Measurements from ENCODE around the gene INPP5D. TPM values are rescaled to one million over a fixed set of nuclear protein-coding genes. Genes with fewer than 3 reads are reported as not detected.

INPP5D gene
- total RNA-seq, 4 donors from 2014 or later, result 8.0 to 12.5 (median 11.9) TPM

DNA sequence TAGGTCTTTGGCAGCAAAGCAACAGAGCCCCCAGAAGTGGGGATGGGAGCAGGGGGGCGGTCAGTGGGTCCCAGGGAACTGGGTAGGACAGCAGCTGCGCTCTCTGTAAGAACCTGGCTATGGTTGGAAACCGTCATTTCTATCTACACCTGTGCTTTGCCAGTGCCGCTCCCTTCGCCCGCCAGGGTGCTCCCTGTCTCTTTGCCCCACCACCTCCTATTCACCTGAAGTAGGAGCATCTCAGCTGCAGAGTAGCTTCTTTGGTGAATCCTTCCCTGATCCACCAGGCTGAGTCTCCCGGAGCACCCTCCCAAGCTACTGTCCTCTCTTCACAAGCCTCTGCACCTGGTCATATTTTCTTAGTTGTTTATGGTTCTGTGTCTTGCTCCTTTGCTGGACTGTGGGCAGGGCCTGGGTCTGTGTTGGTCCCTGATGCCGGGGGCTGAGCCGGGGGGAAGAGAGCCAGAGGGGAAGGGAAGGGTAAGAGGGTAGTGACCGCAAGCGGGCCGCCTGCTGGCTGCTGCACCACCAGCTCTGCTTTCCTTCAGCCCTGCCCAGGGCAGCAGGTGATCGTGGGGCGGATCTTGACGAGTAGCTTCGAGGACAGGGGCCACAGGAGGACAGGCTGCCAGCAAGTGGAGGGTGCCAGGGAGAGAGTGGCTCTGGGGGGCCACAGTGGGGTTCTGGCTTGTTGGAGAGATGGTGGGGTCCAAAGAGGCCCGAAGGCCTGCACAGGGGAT is 45.2 kb downstream of the INPP5D start:
- 93% methylated on average over 17 of the region's 17 CpGs for WGBS
- H3K36me3 ChIP-seq, result no peaks in the 10 kb centered on the region
- H3K4me1 ChIP-seq, result no peaks in the 10 kb centered on the region
- H3K27ac ChIP-seq (replicated peaks in 1 of 4), result no peak overlapping the region
- no peak for DNase-seq (ENCODE audit: extremely low spot score)
- no peak overlapping the region for H3K4me3 ChIP-seq
- TF ChIP-seq POLR2AphosphoS5 (IDR thresholded peaks at IDR 0.05) (no peak), EP300 (IDR thresholded peaks at IDR 0.05) (no peak), POLR2A (IDR thresholded peaks at IDR 0.05; ENCODE audit: low read depth) (no peak)
- TF ChIP-seq, protein P1, sequence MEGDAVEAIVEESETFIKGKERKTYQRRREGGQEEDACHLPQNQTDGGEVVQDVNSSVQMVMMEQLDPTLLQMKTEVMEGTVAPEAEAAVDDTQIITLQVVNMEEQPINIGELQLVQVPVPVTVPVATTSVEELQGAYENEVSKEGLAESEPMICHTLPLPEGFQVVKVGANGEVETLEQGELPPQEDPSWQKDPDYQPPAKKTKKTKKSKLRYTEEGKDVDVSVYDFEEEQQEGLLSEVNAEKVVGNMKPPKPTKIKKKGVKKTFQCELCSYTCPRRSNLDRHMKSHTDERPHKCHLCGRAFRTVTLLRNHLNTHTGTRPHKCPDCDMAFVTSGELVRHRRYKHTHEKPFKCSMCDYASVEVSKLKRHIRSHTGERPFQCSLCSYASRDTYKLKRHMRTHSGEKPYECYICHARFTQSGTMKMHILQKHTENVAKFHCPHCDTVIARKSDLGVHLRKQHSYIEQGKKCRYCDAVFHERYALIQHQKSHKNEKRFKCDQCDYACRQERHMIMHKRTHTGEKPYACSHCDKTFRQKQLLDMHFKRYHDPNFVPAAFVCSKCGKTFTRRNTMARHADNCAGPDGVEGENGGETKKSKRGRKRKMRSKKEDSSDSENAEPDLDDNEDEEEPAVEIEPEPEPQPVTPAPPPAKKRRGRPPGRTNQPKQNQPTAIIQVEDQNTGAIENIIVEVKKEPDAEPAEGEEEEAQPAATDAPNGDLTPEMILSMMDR (IDR thresholded peaks at IDR 0.05), result no peak
- intact Hi-C loops (cut with DNase I), result no loop called here
- no peaks in the 10 kb centered on the region for H3K9me3 ChIP-seq
- H3K27me3 ChIP-seq, result peaks cover 0 to 15% (median 0%) of the 10 kb centered on the region in 4 donors

DNA sequence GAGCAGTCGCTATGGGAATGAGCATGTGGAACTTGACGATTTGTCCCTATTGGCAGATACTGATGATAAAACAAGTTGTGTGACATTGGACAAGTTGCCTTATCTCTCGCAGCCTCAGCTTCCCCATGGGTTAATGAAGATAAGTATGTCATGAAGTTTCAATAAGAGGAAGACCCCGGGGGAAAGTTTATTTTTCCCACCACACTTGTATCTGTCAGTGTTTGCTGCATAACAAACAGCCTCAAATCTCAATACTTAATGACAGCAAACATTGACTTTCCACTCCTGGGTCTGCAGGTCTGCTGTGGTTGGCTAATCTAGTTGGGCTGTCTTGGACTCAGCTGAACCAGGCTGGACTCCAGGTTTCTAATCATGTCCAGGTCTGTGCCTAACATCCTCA is 45.8 kb downstream of the INPP5D start:
- 82% methylated on average over 4 of the region's 4 CpGs for WGBS
- H3K4me1 ChIP-seq, result no peaks in the 10 kb centered on the region
- H3K27me3 ChIP-seq, result peaks cover 0 to 15% (median 0%) of the 10 kb centered on the region in 4 donors
- intact Hi-C loops (cut with DNase I), result no loop called here
- H3K9me3 ChIP-seq, result no peaks in the 10 kb centered on the region
- no peak overlapping the region for H3K4me3 ChIP-seq
- no peak for DNase-seq (ENCODE audit: extremely low spot score)
- H3K27ac ChIP-seq (replicated peaks in 1 of 4), result no peak overlapping the region
- H3K36me3 ChIP-seq, result no peaks in the 10 kb centered on the region
- TF ChIP-seq POLR2A (IDR thresholded peaks at IDR 0.05; ENCODE audit: low read depth), result no peak
- no peak for TF ChIP-seq EP300 (IDR thresholded peaks at IDR 0.05)
- TF ChIP-seq, protein P1 (IDR thresholded peaks at IDR 0.05), result no peak
- no peak for TF ChIP-seq POLR2AphosphoS5 (IDR thresholded peaks at IDR 0.05)

DNA sequence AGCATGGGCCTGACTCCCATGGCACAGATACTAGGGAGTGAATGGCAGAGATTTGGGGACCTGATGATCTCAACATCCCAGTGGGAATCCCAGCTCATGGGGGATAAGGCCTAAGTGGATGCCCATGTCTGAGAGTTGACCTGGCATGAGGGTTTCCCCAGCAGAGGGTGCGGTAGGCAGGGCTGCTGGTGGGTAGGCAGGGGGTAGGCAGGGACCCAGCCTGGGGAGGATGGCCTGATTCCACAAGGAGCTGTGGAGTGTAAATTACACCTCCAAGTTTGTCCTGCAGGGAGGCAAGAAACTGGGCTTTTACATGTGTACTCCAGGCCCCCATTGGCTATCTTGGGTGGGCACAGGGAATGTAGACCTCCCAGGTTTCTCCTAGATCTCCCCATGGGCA is 46.9 kb downstream of the INPP5D start:
- DNase-seq (ENCODE audit: extremely low spot score), result no peak
- Histone ChIP-seq H3K4me1 (no peaks in the 10 kb centered on the region), H3K9me3 (no peaks in the 10 kb centered on the region), H3K4me3 (no peak overlapping the region), H3K27me3 (peaks cover 0 to 19% (median 0%) of the 10 kb centered on the region in 4 donors), H3K36me3 (no peaks in the 10 kb centered on the region), H3K27ac (replicated peaks in 1 of 4) (no peak overlapping the region)
- intact Hi-C loops (cut with DNase I), result no loop called here
- WGBS, result 100% methylated on average over 1 of the region's 1 CpG
- TF ChIP-seq, protein P1 (IDR thresholded peaks at IDR 0.05), result no peak
- no peak for TF ChIP-seq EP300 (IDR thresholded peaks at IDR 0.05)
- TF ChIP-seq POLR2AphosphoS5 (IDR thresholded peaks at IDR 0.05), result no peak
- TF ChIP-seq POLR2A (IDR thresholded peaks at IDR 0.05; ENCODE audit: low read depth), result no peak

DNA sequence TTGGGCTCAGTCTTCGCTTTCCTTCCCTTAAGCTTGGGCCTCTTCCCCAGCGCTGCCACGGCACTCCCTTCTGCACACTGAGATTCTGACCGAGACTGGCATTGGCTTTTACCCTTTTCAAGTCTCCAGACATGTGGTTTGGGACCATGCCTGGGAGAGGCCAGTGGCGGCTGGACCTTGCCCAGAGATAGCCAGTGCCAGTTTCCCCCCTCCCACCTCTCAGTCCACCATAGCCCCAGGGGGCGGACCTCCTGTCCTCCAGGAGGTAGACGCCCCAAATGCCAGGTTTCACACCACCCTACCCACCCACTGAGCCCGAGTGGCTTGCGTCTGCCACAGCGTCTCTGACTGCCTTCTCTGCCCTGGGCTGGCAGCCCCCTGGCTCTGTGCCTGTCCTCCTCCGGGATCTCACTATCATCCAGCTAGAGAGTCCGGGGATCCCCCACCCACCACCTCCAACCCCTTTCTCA is 47.7 kb downstream of the INPP5D start:
- Histone ChIP-seq H3K27ac (replicated peaks in 1 of 4) (no peak overlapping the region), H3K4me3 (no peak overlapping the region), H3K4me1 (no peaks in the 10 kb centered on the region), H3K27me3 (peaks cover 0 to 19% (median 0%) of the 10 kb centered on the region in 4 donors), H3K9me3 (no peaks in the 10 kb centered on the region), H3K36me3 (no peaks in the 10 kb centered on the region)
- intact Hi-C loops (cut with DNase I), result no loop called here
- WGBS, result 77% methylated on average over 11 of the region's 12 CpGs
- DNase-seq (ENCODE audit: extremely low spot score), result no peak
- TF ChIP-seq EP300 (IDR thresholded peaks at IDR 0.05) (no peak), POLR2A (IDR thresholded peaks at IDR 0.05; ENCODE audit: low read depth) (no peak), POLR2AphosphoS5 (IDR thresholded peaks at IDR 0.05) (no peak)
- TF ChIP-seq, protein P1 (IDR thresholded peaks at IDR 0.05), result no peak
